ENCODE results near the gene FBXW10B. TPM values are rescaled to one million over a fixed set of nuclear protein-coding genes. Genes with fewer than 3 reads are reported as not detected.
"Not testable (repeated sequence)": the region's sequence is repeated elsewhere in the genome, so short reads cannot be mapped to it uniquely, and the experiment has no call there.

Gene FBXW10B
- total RNA-seq, 1 donor from 2014 or later, result 0.74 TPM

GRCh38 chr17:15642505-15643251 lies 23.2 kb upstream of the FBXW10B start:
- H3K4me1 ChIP-seq; H3K27ac ChIP-seq; H3K4me3 ChIP-seq; intact Hi-C loops (cut with DNase I); H3K36me3 ChIP-seq; DNase-seq; H3K9me3 ChIP-seq; H3K27me3 ChIP-seq (ENCODE audit: low read depth): not testable (repeated sequence)
- ATAC-seq, result peak; percentile 61 to 71

DNA sequence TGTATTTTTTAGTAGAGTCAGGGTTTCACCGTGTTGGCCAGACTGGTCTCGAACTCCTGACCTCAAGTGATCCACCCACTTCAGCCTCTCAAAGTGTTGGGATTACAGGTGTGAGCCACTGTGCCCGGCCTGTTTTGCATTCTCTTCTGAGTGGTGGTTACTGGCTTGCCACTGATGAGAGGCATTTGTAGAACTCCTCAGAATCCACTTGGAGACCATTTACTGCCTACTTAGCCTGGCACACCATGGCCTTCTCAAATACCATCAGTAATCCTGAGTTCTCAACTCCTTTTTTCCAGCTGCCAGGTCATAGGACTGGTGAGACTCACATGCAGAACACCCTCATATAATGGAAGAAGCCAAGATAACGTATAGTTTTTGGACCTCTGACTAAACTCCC lies 22.5 kb upstream of the FBXW10B start:
- H3K27me3 ChIP-seq (ENCODE audit: low read depth); H3K36me3 ChIP-seq; DNase-seq; H3K4me3 ChIP-seq; H3K4me1 ChIP-seq; H3K9me3 ChIP-seq; intact Hi-C loops (cut with DNase I); H3K27ac ChIP-seq: not testable (repeated sequence)
- ATAC-seq, result peak; percentile 29 to 63

DNA sequence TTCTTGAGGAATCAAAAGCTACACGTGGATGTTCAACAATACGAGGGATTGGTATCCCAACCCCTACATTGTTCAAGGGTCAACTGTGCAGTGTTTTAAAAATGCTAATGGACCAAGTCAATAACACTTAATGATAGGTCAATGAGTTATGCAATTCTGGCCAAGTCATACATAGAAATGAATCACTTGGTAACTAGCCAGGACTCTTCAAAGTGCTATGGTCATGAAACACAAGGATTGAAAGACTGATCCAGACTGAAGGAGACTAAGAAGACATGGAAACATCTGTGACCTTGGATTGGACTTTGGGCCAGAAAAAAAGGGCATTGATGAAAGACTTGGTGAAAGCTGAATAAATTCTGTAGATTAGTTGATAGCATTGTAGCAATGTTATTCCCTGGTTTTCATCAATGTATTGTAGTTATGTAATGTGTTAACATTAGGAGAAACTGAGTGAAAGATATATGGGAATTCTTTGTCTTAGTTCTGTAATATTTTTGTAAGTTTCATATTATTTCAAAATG lies 11.5 kb upstream of the FBXW10B start:
- H3K4me3 ChIP-seq; H3K36me3 ChIP-seq; H3K27me3 ChIP-seq (ENCODE audit: low read depth); H3K27ac ChIP-seq; H3K4me1 ChIP-seq; H3K9me3 ChIP-seq; intact Hi-C loops (cut with DNase I); DNase-seq: not testable (repeated sequence)
- peak; percentile 30 to 49 for ATAC-seq

GRCh38 chr17:15629991-15630390 lies 10.5 kb upstream of the FBXW10B start:
- peak in 1 of 2 donors; percentile 31 for ATAC-seq

GRCh38 chr17:15623661-15624209 lies 4.2 kb upstream of the FBXW10B start:
- H3K4me1 ChIP-seq; ATAC-seq; DNase-seq; H3K36me3 ChIP-seq; H3K27ac ChIP-seq; H3K27me3 ChIP-seq (ENCODE audit: low read depth); intact Hi-C loops (cut with DNase I); H3K4me3 ChIP-seq; H3K9me3 ChIP-seq: not testable (repeated sequence)

More at GRCh38 chr17:15629991-15630390, 10.5 kb upstream of the FBXW10B start:
- H3K27me3 ChIP-seq (ENCODE audit: low read depth); intact Hi-C loops (cut with DNase I); H3K4me3 ChIP-seq; H3K9me3 ChIP-seq; H3K36me3 ChIP-seq; H3K27ac ChIP-seq; H3K4me1 ChIP-seq; DNase-seq: not testable (repeated sequence)

- intact Hi-C loops (cut with DNase I); H3K4me3 ChIP-seq; ATAC-seq; H3K27me3 ChIP-seq (ENCODE audit: low read depth); H3K36me3 ChIP-seq; H3K9me3 ChIP-seq; H3K4me1 ChIP-seq; DNase-seq; H3K27ac ChIP-seq: not testable (repeated sequence)
Measured at GRCh38 chr17:15623255-15623654, 3.8 kb upstream of the FBXW10B start.

DNA sequence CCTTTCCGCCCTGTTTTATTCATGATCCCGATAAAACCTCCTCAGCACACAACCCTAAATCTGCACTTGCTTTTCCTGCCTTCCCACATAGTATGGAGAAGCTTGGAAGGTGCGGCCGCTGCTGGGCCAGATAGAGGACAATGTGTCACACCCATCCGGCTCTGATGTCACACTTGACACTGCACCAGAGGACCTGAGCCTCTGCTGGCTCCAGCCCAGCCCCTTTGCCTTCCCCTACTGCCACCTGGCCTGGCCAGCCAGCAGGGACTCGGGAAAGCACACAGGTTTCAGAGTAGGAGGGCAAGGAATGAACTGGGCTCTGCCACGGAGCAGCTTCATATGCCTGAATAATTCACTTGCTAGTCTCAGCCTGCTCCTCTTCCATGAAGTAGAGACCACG lies 2.6 kb upstream of the FBXW10B start:
- H3K9me3 ChIP-seq; intact Hi-C loops (cut with DNase I); H3K36me3 ChIP-seq; H3K4me1 ChIP-seq; DNase-seq; H3K4me3 ChIP-seq; H3K27ac ChIP-seq; ATAC-seq; H3K27me3 ChIP-seq (ENCODE audit: low read depth): not testable (repeated sequence)

GRCh38 chr17:15616828-15617227 lies 2.7 kb downstream of the FBXW10B start:
- not testable (repeated sequence) for DNase-seq

DNA sequence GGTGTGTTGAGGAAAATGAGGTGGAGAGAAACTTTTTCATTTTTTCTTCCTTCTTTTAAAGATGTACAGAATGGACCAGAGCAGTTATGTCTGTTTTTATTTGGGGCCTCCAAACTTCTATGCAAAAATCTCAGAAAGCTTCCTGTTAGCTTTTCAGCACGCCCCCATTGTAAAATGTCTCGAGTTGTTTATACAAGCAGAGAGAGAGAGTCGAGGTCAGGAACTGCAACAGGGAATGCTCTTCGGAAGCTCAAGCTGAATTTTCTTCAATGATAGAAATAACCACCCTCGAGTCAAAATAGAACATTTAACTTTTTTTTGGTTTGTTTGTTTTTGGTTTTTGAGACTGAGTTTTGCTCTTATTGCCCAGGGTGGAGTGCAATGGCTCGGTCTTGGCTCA lies 3.7 kb downstream of the FBXW10B start:
- H3K4me3 ChIP-seq; H3K27me3 ChIP-seq (ENCODE audit: low read depth); intact Hi-C loops (cut with DNase I); H3K27ac ChIP-seq; DNase-seq; H3K9me3 ChIP-seq; ATAC-seq; H3K36me3 ChIP-seq; H3K4me1 ChIP-seq: not testable (repeated sequence)

More at GRCh38 chr17:15616828-15617227, 2.7 kb downstream of the FBXW10B start:
- ATAC-seq; H3K27ac ChIP-seq; H3K36me3 ChIP-seq; H3K27me3 ChIP-seq (ENCODE audit: low read depth); H3K4me1 ChIP-seq; H3K4me3 ChIP-seq; intact Hi-C loops (cut with DNase I); H3K9me3 ChIP-seq: not testable (repeated sequence)

DNA sequence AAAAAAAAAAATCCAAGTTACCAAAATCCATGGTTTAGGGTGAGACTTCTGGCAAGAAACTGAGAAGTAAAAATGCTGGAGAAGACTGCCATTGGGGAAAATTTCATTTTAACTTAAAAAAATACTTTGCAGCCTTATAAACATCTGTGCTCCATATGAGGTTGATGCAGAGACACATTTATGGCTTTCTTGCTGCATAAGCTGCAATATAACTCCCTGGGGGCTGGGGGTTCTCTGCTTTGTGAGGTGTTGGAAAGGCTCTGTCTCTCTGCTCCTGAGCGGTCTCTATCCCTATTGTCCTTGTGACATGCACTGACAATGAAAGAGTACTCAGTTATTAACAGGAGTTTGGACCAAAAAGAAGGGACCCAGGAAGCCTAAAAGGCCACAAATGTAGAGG lies 6.4 kb downstream of the FBXW10B start:
- intact Hi-C loops (cut with DNase I); H3K27ac ChIP-seq; H3K4me1 ChIP-seq; H3K36me3 ChIP-seq; H3K27me3 ChIP-seq (ENCODE audit: low read depth); ATAC-seq; H3K4me3 ChIP-seq; H3K9me3 ChIP-seq; DNase-seq: not testable (repeated sequence)

GRCh38 chr17:15592960-15593359 lies 26.5 kb downstream of the FBXW10B start:
- DNase-seq; H3K4me1 ChIP-seq; H3K4me3 ChIP-seq; H3K9me3 ChIP-seq; H3K36me3 ChIP-seq; intact Hi-C loops (cut with DNase I); H3K27ac ChIP-seq; H3K27me3 ChIP-seq (ENCODE audit: low read depth); ATAC-seq: not testable (repeated sequence)

DNA sequence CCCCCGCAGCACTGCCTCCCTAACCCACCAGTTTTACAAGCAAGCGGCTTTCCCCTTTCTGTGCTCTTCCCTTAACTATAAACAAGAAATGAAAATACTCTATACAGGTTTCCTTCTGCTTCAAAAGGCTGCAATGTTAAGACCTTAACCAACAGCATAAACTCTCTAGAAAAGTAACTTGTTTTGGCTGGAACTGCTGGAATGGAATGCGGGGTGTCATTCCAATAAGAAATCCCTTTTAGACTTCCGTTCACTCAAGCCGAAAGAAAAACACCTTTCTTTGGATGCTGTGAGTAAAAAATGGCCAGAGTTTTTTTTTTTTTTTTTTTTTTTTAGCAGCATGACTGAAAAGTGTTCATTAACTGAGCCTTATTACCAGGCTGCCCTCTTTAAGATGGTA lies 27.5 kb downstream of the FBXW10B start:
- H3K27ac ChIP-seq; H3K4me1 ChIP-seq; H3K4me3 ChIP-seq; H3K36me3 ChIP-seq; H3K27me3 ChIP-seq (ENCODE audit: low read depth); intact Hi-C loops (cut with DNase I); H3K9me3 ChIP-seq; DNase-seq; ATAC-seq: not testable (repeated sequence)

DNA sequence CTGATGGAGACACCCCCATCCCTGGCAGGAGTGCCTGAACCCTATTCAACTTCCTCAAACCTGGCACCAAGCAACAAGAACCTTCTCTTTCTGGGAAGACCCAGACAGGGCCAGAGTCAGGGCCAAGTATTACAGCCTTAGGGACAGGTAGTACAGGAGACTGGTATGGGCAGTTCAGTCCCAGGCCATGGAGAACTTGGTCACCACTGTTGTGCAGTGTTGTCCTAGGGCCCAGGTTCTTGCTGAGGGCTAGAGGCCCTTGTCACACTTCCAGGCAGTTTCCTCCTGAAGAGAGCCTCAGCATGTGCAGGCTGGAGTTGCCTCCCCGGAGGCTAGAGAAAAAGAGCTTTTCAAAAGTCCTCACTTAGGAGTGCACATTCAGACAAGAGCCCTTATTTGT lies 28.7 kb downstream of the FBXW10B start:
- ATAC-seq, result peak in 1 of 2 donors; percentile 48
- H3K4me3 ChIP-seq; H3K36me3 ChIP-seq; H3K4me1 ChIP-seq; DNase-seq; H3K9me3 ChIP-seq; H3K27ac ChIP-seq; H3K27me3 ChIP-seq (ENCODE audit: low read depth); intact Hi-C loops (cut with DNase I): not testable (repeated sequence)

Data from lower lobe of right lung (tissue), 2 donors.